Glomerular visceral epithelial cell (primary cell): ENCODE measurements around the gene SLC38A1.
"Not testable (repeated sequence)": the region's sequence is repeated elsewhere in the genome, so short reads cannot be mapped to it uniquely, and the experiment has no call there.

ENCODE experiments used
- DNase-seq: peaks from one replicate; pipeline ENCODE4 v3.0.0-alpha.2; 2016; ENCODE audit errors: extremely low spot score

Gene SLC38A1

DNA sequence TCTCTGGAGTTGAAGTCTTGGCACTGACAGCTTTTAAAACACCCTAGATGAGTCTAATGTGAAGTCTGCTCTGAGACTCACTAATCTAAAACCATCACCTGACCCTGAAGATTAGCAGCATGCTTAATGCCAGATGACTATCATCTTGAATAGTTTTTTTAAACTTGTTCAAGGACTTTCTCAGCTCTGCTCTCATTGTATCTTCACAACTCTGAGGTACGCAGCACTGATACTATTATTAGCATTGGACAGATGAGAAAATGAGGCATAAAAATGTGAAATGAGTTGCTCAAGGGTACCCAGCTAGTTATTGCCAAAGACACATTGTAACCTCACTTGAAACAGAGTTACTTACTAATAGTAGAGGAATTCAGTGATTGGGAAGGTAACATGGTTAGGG is 4.8 kb downstream of the SLC38A1 start:
- no peak for DNase-seq

DNA sequence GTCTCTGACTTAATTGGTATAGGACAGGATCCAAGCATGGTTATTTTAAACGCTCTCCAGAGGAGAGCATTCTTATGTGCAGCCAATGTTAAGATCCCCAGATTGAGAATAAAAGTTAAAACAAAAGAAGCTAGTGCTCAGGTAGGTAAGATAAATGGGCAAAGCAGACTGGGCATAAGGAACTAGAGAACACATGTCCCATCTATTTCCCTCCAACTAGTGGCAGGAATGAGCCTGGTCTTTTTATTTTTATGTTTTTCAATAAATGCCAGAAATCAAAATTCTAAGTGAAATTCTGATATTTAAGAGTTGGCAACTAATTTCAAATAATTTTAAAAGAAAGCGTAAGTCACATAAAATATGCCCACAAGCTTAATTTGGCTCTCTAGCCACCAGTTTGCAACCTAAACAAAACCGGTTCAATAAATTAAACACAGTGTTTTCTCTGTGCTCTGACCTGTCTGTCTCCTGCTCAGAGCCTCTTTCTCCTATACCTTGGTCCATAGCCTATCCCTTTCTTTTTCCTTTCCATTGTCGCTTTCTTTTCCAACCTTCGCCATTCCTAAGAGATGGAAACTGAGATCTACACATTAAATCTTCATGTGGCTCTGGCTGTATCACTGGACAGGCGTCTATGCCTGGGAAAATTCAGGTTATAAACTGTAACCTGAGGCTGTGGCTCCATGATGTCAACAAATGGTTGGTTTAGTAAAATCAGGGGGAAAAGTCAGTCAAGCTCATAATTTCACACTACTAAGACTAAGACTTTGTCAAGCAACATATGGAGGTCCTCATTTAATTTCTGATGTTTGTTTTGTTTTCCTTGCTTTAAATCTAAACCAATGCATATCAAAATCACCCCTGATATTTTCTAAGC is 5.5 kb downstream of the SLC38A1 start:
- no peak for DNase-seq

DNA sequence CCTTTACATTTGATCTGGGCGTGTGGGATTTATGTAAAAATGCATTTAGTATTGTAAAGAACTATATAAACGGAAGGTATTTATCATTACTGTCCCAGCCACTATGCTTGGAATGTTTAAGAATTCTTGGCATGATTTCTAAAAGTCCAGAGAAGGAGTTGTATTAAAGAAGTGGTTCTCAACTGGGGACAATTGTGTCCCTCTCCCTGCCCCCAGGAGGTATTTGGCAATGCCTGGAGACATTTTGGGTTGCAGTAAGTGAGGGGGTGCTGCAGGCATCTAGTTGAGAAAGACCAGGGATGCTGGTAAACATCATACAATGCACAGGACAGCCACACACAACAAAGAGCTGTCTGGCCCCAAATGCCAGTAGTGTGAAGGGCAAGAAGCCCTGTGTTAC is 7.2 kb downstream of the SLC38A1 start:
- no peak for DNase-seq

DNA sequence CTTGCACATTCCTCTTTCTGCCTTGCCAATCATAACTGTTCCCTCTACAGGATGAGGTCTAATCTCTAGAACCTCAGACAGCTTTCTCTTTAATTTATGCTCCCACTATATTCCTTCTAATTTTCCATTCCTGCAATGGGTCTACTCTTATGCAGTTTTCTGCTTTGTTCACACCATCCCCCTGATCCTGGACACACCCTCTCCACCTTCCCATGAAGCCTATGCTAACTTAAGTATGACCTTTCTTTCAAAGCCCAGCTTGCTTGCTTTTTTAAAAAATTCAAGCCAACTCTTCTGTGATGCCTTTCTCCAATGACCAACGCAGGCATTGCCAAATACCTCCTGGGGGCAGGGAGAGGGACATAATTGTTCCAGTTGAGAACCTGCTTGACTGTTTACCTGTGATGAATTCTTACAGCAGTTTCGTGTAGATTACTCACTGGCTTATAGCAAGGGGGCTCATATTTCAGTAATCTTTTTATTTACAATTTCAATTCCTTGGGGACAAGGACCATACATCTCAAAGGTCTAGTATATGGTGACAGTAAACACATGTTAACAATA is 7.8 kb downstream of the SLC38A1 start:
- DNase-seq: no peak

DNA sequence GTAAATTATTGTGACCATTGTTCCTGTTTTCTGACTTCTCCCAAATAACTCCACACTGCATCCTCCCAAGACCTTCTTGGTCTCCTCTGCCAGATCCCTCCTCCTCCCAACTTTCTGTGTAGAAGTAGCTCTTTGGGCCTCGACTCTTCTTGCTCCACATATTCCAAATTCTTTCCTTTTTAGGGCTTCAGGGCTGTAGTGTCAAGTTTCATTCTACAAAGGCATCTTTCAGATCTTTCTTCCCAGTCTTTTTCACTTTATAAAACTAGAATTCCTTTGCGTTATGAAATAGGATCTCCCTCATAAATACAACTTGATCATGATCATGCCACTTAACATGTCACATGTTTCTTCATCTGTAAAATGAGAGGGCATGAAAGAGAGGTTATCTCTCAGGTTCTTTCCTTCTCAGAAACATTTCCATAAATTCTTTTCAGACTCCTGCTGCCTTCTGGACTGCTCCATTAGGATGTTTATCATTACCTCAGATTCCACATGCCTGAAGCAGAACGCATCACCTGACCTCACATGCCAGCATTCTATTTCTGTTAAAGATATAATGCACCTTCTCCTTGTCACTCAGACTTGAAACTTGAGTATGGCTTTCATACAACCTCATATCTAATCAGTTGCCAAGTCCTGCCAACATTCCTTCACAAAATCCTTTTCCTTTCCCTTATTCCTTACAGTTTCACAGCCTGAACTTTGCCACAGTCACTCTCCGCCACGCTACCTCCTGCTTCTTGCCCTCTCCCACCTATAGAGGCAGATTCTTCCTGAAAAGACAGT is 8.5 kb downstream of the SLC38A1 start:
- DNase-seq: peak; percentile 30

DNA sequence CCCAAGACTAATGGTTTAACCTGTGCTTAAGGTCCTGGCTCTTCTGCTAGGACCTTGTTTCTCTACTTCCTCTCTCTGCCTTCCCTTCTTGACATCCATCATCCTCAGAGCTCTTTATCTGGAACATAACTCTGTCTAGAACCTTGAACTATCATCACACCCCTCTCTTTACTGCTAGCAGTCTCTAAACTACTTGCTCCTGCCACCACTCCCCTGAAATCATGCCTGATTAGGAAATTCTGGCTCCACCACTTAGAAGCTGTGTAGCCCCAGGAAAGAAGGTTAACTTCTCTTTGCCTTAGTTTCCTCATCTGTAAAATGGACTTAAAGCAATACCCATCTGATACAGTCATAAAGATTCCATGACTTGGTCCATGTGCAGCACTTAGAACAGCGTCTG is 9.1 kb downstream of the SLC38A1 start:
- DNase-seq: no peak

DNA sequence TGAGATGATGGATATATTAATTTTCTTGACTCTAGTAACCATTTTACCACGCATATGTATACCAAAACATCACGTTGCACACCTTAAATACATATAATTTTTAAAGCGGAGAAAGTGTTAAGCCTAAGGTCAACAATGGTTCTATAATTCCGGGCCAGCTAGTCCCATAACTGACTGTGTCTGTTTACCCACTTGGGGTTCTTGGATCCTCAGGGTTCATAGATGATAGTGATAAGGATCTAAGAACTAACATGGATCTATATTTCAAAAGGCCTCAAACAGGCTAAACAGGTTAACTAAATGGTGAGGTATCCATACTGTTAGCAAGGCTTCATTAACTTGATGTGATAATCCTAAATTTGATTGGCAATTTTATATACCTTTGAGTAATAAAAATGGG is 9.8 kb downstream of the SLC38A1 start:
- no peak for DNase-seq

DNA sequence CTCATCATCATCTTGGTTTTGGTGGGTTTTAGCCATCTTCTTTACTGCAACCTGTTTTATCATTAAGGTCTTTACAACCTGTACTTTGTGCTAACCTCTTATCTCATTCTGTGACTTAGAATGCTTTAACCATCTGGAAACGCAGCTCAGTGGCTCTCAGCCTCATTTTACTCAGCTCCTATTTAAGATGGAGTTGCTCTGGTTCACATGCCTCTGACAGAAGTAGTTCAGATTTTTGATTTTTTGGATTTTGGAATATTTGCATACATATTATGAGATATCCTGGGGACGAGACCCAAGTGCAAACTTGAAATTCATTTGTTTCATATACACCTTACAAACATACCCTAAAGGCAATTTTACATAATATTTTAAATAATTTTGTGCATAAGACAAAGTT is 10.7 kb downstream of the SLC38A1 start:
- DNase-seq: no peak

DNA sequence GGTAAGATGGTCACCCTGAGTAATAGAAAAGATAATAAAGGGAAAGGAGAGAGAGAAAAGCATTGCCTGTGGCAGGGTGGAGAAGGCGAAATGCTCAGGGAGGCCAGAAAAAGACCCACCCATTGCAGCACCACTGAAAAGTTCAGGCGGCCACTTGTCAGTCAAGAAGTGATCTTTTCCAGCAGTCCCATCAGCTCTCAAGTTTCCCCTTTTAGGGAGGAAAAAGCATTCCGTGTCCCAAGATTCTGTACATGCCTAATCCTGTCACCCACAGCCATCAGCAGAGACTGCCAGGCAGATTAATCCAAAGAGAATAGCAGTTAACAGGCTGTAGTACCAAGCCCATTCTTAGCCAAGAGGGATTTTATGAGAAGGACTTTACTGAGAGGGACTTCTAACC is 11.9 kb downstream of the SLC38A1 start:
- no peak for DNase-seq

DNA sequence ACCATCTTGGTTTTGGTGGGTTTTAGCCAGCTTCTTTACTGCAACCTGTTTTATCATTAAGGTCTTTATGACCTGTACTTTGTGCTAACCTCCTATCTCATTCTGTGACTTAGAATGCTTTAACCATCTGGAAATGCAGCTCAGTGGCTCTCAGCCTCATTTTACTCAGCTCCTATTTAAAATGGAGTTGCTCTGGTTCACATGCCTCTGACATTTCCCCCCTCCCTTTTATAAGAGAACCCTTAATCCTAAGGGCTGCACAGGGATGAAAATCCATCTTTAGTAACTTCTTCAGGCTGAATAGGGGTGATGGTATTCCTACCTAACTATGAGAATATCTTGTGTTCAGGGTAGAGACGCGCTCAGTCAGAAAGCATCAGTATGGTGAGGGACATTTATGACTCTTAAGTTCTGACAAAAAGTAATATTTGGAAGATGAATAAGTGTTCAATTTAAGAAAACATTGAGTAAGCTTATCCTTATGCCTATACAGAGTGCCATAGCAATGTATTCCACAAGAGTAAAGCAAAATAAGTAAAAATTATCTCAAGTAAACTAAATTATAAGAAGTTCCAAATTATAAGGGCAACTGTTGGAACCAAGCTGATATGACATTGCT is 15.2 kb downstream of the SLC38A1 start:
- no peak for DNase-seq

DNA sequence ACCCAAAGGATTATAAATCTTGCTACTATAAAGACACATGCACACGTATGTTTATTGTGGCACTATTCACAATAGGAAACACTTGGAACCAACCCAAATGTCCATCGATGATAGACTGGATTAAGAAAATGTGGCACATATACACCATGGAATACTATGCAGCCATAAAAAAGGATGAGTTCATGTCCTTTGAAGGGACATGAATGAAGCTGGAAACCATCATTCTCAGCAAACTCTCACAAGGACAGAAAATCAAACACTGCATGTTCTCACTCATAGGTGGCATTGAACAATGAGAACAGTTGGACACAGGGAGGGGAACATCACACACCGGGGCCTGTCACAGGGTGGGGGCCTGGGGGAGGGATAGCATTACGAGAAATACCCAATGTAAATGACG is 16.8 kb downstream of the SLC38A1 start:
- not testable (repeated sequence) for DNase-seq

DNA sequence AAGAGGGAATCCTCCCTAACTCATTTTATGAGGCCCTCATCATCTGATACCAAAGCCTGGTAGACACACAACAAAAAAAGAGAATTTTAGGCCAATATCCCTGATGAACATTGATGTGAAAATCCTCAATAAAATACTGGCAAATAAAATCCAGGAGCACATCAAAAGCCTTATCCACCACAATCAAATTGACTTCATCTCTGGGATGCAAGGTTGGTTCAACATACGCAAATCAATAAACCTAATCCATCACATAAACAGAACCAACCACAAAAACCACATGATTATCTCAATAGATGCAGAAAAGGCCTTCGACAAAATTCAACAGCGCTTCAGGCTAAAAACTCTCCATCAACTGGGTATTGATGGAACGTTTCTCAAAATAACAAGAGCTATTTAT is 18.9 kb downstream of the SLC38A1 start:
- DNase-seq: not testable (repeated sequence)

DNA sequence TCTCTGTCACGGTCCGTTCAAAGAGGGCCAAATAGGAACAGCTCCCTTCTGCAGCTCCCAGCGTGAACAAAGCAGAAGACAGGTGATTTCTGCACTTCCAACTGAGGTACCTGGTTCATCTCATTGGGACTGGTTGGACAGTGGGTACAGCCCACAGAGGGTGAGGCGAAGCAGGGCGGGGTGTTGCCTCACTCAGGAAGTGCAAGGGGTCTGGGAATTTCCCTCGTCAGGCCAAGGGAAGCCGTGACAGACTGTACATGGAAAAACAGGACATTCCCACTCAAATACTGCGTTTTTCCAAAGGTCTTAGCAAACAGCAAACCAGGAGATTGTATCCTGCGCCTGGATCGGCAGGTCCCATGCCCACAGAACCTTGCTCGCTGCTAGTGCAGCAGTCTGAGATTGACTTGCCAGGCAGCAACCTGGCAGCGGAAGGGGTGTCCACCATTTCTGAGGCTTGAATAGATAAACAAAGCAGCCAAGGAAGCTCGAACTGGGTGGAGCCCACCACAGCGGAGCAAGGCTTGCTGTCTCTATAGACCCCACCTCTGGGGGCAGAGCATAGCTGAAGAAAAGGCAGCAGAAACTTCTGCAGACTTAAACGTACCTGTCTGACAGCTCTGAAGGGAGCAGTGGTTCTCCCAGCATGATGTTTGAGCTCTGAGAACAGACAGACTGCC is 22.7 kb downstream of the SLC38A1 start:
- no peak for DNase-seq

DNA sequence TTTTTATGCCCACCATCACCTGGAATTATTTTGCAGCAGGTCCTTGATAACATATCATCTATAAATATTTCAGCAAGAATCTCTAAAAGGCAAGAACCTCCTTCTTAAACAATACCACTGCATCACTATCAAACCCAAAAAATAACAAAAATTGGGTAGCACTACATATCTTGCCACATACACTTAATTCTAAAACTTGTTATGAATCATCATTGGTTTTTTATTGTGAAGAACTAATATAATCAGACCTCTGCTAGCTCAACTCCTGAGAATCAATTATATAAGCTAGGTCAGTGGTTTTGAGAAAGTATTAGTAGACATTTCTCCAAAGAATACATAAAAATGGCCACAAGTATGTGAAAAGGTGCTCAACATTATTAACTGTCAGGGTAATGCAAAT is 23.8 kb downstream of the SLC38A1 start:
- DNase-seq: no peak

DNA sequence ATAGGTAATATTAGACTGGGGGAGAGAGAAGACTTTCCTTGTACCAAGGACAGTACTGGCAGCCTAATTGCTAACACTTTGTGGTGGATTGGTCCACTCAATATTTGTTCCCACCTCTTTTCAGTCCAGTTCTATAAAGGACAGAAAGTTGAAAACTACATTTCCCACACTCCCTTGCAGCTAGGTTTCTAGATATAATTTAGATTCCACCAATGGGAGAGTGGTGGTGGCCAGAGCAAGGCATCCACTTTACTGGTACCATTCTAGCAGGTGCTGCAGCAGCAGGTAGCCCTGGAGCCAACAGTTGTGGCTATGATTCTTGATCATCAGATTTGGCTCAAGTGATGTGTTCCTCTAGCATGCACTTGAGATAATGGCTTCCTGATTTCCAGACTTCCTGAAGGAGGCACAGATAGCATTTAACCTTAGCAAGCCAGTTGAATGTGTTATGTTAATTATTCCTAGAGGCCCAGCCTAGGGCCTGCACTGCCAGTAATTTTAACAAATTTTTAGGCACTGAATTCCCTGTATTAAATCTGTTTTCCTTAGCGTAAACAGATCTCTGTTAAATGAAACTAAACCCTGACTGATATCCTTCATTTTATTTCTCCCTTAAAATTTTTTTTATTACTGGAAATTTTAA is 24.4 kb downstream of the SLC38A1 start:
- no peak for DNase-seq

DNA sequence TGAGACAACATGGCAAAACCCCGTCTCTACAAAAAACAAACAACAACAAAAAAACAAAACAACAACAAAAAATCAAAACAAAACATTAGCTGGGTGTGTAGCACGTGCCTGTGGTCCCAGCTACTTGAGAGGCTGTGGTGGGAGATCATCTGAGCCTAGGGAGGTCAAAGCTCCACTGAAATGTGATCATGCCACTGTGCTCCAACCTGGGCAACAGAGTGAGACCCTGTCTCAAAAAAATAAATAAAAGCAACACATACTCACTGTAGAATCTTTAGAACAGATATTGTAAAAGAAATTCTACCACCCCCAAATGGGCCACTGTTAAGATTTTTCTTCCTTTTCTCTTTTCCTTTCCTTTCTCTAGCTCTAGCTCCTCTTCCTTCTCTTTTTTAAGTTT is 26.3 kb downstream of the SLC38A1 start:
- DNase-seq: no peak

DNA sequence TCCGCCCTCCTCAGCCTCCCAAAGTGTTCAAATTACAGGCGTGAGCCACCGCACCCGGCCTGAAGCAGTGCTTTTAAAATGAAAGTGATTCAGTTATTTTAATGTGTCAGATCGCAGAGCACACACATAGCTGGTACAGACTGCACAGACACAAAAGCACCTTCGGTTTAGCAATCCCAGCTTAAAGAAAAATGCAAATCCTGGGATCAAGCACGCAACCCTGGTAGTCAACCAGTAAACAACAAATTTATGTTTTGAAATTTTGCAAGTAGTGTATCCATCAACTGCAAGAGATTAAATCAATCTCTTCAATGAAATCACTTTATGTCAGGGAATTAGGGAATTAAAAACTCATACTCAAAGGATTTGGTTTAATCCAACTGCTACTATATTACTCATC is 28.4 kb downstream of the SLC38A1 start:
- no peak for DNase-seq

DNA sequence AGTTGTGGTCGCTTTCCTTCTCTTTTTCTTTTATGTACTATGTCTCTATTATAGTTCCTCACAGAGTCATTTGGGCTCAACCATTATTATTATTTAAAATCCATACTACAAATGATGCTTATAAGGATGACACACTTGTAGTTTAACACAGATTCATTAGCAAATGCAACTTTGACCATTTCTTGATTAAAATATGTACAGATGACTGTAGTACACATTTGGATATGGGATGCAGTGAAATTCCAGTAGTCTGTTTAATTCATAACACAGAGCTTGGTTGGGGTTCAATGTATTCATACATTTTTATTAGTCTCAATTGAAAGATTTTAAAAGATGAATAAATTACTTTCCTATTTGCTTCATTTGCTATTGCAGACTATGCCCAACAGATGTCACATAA is 30.0 kb downstream of the SLC38A1 start:
- DNase-seq: no peak

DNA sequence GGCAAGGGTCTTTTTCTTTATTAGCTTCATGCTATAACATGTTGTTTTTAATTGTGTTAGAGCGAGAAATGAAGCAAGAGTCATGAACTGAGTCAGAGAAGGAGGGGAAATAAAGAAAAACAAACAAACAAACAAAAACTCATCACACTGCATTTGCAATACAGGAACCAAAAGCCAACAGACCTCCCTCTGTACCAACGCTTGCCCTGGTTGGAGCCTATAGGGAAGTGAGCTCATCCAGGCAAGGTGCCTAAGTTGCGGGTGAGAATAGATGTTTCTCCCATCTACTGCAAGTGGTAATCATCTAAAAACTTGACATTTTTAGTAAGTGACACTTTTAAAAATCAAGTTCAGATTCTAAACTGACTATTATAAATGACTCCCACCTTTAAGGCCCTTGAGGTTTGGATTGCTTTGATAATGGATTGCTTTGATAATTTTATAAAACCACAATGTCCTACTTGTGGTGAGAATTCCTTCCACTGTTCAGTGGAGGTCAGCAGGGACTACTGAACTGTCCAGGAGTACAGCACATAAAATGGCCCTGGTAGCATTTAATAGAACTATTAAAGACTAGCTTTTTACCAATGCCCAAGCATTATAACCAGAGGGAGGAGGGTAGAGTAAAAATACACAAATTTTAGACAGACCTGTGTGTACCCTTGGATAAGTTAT is 31.3 kb downstream of the SLC38A1 start:
- no peak for DNase-seq

DNA sequence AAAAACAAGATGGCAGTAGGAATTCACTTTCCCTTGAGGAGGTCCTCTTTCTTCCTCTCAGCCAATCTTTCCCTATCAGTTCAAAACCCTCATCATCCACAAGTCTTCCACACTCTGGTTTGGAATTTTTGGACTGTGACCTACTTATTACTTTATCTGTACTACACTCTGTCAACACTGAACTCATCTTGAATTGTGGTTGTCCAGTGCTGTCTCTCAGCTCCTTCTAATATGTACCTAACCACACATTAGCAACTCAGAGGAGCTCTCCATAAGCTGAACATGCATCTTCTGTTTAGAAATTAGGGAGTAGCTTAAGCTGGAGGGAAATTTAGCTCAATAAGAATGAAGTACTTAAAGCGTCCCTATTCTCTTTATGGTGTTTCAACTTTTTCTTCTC is 34.8 kb downstream of the SLC38A1 start:
- DNase-seq: no peak

DNA sequence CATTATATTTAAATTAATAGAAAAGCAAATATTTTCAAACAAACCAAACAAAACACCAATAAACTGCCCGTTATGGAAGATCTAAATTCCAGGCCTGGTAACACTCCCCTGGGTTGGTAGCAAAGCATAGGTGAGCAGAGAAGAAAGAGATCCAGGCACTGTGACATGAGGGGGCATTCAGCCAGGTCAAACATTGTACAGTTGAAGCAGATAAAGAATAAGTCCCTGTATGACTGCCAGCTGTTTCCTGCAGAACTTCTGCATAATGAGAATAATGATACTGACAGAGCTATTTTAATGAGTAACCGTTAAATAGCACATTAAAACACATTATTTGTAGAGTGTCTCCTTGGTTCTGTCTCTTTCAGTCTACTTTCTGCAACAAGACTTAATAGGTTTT is 35.4 kb downstream of the SLC38A1 start:
- DNase-seq: no peak
